ENCODE data around the gene CPA5.
"Not testable (repeated sequence)": the region's sequence is repeated elsewhere in the genome, so short reads cannot be mapped to it uniquely, and the experiment has no call there.

Gene CPA5

GRCh38 chr7:130372402-130373165 lies 28.0 kb downstream of the CPA5 start:
- no peak for TF ChIP-seq CTCF (IDR thresholded peaks at IDR 0.05; ENCODE audit: unreplicated experiment in 3 of 3)
- Mint-ChIP-seq H3K9me3 (peaks cover 19% of the 10 kb centered on the region), H3K36me3 (ENCODE audit: low read depth) (peaks cover 13% of the 10 kb centered on the region), H3K4me1 (peaks cover 76% of the 10 kb centered on the region), H3K4me3 (peak overlapping the region in 2 of 3 experiments; percentile 18 to 26), H3K27me3 (ENCODE audit: low read depth) (no peaks in the 10 kb centered on the region), H3K27ac (peak overlapping the region; percentile 99 to 100 (median 100))

DNA sequence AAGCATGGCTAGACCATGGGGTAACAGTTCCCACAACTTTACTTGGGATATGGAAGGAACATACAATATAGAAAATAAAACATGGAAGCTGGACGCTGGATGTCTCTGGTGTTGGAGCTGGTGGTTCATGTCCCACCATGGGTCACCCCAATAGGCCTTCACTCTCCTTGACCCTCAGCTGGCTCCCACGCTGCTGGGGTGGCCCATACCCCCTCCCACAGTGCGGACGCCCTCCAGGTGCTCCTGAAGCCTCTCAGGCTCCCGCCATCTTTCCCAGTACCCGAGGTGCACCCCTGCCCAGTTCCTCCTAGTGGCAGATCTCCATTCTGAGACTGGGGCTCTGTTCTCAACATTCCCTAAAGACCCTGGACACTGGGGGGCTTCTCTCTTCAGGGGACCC lies 29.9 kb downstream of the CPA5 start:
- H3K27me3 Mint-ChIP-seq (ENCODE audit: low read depth) = no peaks in the 10 kb centered on the region
- H3K9me3 Mint-ChIP-seq = peaks cover 21% of the 10 kb centered on the region
- H3K4me1 Mint-ChIP-seq = peaks cover 68% of the 10 kb centered on the region
- no peak for TF ChIP-seq CTCF (IDR thresholded peaks at IDR 0.05; ENCODE audit: unreplicated experiment in 3 of 3)
- H3K27ac Mint-ChIP-seq = peak overlapping the region; percentile 99 to 100 (median 100)
- H3K4me3 Mint-ChIP-seq = peak overlapping the region in 2 of 3 experiments; percentile 24 to 29
- peaks cover 13% of the 10 kb centered on the region for H3K36me3 Mint-ChIP-seq (ENCODE audit: low read depth)

- Mint-ChIP-seq H3K36me3 (ENCODE audit: low read depth) (peaks cover 13% of the 10 kb centered on the region), H3K4me3 (peak overlapping the region in 1 of 3 experiments; percentile 46), H3K9me3 (peaks cover 21% of the 10 kb centered on the region), H3K27ac (peak overlapping the region; percentile 99 to 100 (median 99)), H3K4me1 (peaks cover 68% of the 10 kb centered on the region)
- not testable (repeated sequence) for H3K27me3 Mint-ChIP-seq (ENCODE audit: low read depth)
These were observed 31.8 kb downstream of the CPA5 start for GRCh38 chr7:130376461-130376860.

DNA sequence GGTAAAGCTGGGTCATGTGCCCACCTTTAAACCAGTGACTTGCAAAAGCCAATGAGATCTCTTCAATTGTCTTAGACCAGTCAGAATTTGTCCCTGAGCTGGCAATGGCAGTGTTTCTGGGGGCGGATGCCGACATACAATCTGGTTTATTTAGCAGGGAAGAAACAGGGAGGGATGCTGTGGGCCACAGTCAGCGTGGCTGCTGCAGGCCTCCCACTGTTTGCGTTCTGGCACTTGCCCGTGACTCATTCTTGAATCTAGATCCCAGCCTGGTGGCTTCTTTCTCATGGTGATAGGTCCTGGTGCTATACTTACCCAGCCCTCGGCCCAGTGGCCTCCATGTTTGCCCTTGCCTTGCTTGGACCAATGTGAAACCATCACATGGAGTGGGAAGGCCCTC lies 32.6 kb downstream of the CPA5 start:
- peak overlapping the region; percentile 53 to 99 (median 99) for H3K27ac Mint-ChIP-seq
- peaks cover 17% of the 10 kb centered on the region for H3K9me3 Mint-ChIP-seq
- H3K4me3 Mint-ChIP-seq = no peak overlapping the region
- peaks cover 11% of the 10 kb centered on the region for H3K36me3 Mint-ChIP-seq (ENCODE audit: low read depth)
- no peaks in the 10 kb centered on the region for H3K27me3 Mint-ChIP-seq (ENCODE audit: low read depth)
- TF ChIP-seq CTCF (IDR thresholded peaks at IDR 0.05; ENCODE audit: unreplicated experiment in 3 of 3) = no peak
- H3K4me1 Mint-ChIP-seq = peaks cover 62% of the 10 kb centered on the region

DNA sequence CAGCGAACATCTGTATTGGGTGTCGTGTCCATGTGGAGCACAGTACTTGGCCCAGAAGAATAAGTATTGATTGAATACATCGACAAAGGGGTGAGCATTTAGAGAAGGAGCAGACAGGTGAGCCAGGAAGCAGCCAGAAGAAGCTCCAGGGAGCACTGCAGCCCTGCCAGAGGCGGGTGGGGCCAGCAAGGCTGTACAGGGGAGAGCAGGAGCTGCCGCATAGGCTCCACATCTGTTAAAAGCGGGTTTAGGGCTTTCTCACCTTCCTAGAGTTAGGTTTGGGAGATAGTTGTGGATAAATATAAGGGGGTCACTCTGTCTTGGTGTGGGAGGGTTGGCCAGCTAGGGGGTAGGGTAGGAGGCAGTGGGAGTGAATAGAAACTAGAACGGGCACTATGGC lies 34.4 kb downstream of the CPA5 start:
- Mint-ChIP-seq H3K27ac (peak overlapping the region; percentile 77 to 99 (median 99)), H3K36me3 (ENCODE audit: low read depth) (peaks cover 11% of the 10 kb centered on the region), H3K4me3 (peak overlapping the region in 1 of 3 experiments; percentile 3), H3K9me3 (peaks cover 17% of the 10 kb centered on the region), H3K27me3 (ENCODE audit: low read depth) (no peaks in the 10 kb centered on the region), H3K4me1 (peaks cover 43% of the 10 kb centered on the region)
- TF ChIP-seq CTCF (IDR thresholded peaks at IDR 0.05; ENCODE audit: unreplicated experiment in 3 of 3) = no peak

DNA sequence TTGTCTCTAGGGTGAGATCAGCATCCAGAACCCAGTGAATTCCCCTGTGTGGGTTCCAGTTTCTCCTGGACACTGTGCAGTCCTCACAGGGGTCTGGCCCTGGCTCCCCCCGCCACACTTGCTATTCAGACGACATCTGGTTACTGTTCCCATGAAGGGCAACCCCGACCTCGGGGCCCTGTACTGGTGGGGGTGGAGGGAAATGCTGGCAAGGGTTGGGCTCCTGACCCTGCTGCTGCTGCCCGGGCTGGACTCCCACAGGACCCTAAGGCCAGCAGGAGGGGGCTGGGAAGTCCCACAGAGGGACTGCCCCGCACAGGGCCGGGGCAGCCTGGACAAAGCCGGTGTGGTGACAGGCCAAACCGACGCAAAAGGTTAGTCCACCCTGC lies 34.9 kb downstream of the CPA5 start:
- H3K36me3 Mint-ChIP-seq (ENCODE audit: low read depth) = peaks cover 11% of the 10 kb centered on the region
- H3K4me3 Mint-ChIP-seq = no peak overlapping the region
- peak overlapping the region; percentile 91 to 99 (median 99) for H3K27ac Mint-ChIP-seq
- H3K9me3 Mint-ChIP-seq = peaks cover 17% of the 10 kb centered on the region
- no peak for TF ChIP-seq CTCF (IDR thresholded peaks at IDR 0.05; ENCODE audit: unreplicated experiment in 3 of 3)
- peaks cover 38% of the 10 kb centered on the region for H3K4me1 Mint-ChIP-seq
- no peaks in the 10 kb centered on the region for H3K27me3 Mint-ChIP-seq (ENCODE audit: low read depth)
